Measurements from ENCODE around the gene SCARB1.

Gene SCARB1

DNA sequence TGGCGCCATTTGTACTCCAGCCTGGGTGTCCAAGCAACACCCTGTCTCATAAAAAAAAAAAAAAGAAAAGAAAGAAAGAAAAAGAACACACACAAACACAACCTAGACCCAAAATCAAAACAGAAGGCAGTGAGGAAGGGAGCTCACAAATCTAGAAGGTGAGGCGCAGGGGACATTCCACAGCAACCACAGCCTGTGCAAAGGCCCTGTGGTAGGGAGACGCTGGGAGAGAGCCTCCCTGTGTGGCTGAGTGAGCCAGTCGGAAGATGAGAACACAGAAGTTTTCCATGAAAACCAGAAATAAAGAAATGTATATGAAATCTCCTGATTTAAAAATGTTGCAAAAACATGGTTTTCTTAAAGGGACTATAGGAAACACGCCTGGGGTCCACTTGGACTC, 44.6 kb downstream of the SCARB1 start:
- DNase-seq: no peak

GRCh38 chr12:124817076-124818000, 46.3 kb downstream of the SCARB1 start:
- no peak for DNase-seq

GRCh38 chr12:124816295-124816854, 47.3 kb downstream of the SCARB1 start:
- no peak for DNase-seq

DNA sequence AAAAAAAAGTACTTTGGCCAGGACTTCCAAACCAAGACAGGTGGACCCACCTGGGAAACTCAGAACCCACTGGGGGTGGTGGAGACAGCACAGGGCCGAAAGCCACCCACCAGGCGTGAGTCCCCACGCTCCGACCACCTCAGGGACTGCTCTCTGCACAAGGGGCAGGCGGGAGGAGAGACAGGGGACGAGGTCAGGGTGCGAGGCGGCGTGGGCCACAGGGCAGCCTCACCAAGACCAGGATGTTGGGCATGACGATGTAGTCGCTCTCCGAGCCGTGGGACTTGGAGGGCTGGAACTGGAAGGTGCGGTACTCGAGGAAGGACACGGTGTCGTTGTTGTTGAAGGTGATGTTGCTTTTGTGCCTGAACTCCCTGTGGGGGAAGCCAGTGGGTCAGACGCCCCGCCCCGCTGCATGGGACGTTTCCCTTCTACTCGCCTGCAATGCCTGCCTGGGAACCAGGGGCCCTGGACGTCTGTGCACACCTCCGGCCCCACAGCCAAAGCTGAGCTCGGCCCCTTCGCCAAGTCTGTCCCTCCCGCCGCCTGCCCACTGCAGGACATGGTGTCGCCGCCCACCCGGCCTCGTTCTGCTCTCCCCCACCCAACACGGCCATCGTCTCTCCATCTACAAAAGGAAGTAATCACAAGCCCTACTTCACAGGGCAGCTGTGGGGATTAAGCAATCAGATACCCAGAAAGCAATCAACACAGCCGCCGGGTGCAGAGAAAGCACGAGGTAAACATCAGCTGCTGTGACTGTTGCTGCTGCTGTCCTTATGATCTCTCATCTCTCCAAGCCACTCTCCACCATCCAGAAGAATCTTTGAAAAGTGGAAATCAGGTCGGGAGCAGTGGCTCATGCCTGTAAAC, 48.7 kb downstream of the SCARB1 start:
- DNase-seq: no peak

- DNase-seq: no peak
Observed at GRCh38 chr12:124813782-124814181, 49.9 kb downstream of the SCARB1 start.

DNA sequence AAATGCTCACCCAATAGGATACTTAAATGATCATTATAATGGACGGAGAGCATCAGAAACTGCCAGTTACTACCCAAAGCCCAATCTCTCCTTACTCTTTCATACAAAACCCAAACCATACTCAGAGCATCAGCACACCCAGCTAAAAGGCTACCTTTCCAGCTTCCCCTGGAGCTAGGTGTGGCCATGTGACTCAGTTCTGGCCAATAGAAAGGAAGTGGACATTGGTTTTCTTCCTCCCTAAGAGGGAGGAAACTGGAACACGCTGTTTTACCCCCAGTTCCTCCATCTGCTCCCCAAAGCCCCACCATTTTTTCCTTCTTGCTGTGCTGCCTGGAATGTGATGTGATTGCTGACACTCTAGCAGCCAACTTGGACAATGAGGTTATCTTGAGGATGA, 50.7 kb downstream of the SCARB1 start:
- DNase-seq: no peak

- no peak for DNase-seq
Observed at GRCh38 chr12:124812356-124812755, 51.3 kb downstream of the SCARB1 start.

- DNase-seq: no peak
Observed at GRCh38 chr12:124811633-124812032, 52.0 kb downstream of the SCARB1 start.

DNA sequence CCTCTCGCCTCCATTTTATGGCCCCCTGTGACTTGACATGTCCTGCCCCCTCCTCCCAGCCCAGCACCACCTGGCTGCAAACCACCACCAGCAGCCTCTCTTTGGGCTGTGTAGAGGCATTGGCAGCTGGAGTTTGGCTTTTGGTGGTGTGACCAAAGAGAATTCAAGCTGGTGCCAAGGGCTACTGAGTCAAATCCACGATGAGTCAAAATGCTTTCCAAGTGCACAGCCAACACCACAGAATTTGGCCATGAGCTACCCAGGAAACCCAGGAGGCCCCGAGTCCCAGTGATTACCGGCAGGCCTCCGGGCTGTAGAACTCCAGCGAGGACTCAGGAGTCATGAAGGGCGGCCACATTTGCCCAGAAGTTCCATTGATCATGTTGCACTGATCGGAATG, 53.8 kb downstream of the SCARB1 start:
- no peak for DNase-seq

DNA sequence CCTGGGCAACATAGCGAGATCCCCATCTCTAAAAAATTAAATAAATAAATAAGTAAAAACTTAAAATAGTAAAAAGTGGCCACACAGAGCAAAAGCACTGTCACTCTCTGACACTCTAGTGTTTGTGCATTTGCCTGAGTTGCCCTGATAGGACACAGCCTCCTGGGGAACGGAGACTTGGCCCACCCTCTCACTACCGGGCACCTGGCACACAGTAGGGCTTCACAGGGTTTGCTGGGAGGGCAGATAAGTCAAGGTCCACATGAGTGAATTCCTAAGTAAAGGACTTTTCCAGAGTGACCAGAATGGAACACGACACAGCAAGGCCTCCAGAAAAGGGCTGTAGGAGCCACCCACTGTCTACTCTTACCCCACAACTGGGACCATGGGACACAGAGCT, 54.3 kb downstream of the SCARB1 start:
- DNase-seq: no peak

GRCh38 chr12:124808272-124808671, 55.4 kb downstream of the SCARB1 start:
- no peak for DNase-seq

GRCh38 chr12:124805876-124806668, 57.6 kb downstream of the SCARB1 start:
- no peak for DNase-seq

GRCh38 chr12:124805050-124805449, 58.6 kb downstream of the SCARB1 start:
- no peak for DNase-seq

GRCh38 chr12:124804011-124804621, 59.5 kb downstream of the SCARB1 start:
- DNase-seq: no peak

DNA sequence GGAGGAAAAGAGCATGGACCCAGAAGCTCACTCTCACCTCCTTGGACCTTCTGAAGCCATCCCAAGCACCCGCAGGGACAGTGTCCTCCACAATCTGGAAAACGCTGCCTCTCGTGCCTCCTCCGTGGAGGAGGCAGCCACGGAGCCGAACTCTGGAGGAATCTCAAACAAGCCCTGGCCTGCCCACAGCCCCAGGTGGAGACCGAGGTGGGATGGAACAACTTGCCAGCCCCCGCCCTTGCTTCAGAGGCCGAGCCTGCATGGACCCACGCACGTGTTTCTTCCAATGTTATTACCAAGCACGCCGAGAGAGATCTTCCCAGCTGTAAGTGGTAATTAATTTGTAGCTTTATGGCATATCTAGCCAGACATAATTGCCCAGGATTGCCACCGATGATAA, 61.3 kb downstream of the SCARB1 start:
- DNase-seq: no peak

DNA sequence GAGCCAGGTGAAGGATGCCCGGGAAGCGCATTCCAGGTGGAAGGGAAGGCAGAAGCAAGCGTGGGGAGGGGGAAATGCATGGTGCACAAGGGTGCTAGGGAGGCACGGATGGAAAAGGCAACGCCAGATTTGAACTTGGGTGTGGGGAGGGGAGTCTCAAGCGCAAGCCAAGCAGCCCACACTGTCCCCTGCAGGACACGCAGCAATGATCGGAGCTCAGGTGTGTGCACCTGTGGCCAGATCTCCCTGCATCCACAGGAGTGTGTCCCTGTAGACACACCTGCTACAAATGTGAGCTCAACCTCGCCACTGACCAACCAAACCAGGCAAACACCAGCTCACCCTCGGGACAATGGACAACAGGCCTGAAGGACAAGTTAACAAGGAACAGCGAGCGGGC, 63.2 kb downstream of the SCARB1 start:
- no peak for DNase-seq

DNA sequence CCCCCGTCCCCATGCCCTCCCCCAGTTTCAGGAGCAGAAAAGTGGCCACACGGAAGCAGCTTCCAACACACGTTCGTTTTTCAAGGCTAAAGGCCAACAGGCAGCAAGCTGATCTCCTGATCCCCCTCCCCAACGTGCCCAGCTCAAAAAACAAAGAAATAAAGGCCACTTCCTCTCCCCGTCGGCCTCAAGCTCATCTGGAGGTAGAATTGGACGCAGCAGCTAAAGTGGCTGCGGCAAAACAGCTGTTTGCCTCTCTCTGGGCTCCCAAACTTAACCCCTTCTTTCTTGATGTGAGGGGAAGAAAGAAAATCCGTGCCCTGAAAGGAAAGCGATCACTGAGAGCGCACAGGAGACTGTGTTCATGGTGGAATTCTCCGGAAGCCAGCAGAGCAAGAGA, 66.3 kb downstream of the SCARB1 start:
- DNase-seq: no peak

- DNase-seq: no peak
Observed at GRCh38 chr12:124796303-124796960, 67.2 kb downstream of the SCARB1 start.

DNA sequence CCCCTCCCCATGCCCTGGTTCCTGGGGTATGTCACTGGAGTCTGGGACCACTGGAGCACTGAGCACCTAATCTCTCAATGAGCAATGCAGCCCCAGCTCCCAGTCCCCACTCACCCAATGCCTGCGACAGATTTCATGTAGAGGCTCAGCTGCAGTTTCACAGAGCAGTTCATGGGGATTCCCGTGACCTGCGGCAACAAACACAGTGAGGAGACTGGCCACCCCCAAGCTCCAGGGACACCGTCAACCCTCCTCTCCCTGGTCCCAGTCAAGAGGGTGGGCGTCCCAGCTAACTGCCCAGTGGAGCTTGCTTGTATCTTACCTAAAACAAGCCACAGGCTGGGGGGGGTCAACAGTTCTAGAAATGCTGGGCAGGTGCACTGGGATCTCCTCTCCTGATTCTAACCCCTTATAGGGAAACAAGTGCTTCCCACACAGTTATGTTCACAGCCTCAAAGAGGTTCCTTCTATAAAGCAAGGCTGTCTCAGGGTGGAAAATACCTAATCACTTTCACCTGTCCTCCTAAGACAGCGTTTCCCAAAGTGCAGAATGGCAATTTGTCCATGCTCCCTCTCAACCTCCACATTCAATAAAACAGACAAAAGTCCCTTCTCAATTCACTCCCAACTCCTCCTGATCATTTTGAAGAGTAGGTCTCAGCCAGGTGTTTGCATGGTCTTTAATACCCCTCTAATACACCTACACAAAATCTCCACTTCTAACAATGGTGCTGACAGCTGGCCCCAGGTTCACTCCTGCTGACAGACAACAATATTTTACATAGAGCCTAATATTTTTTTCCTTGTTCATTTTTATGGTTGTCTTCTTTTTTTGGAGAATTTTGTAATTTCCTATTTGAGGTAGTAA, 68.3 kb downstream of the SCARB1 start:
- no peak for DNase-seq

GRCh38 chr12:124792961-124793441, 70.7 kb downstream of the SCARB1 start:
- DNase-seq: no peak

GRCh38 chr12:124792156-124792555, 71.5 kb downstream of the SCARB1 start:
- no peak for DNase-seq

All from NCI-H1048 (cell line).